Kidney (tissue), 14 donors: ENCODE results near the gene SERPINA4. TPM values are rescaled to one million over a fixed set of nuclear protein-coding genes. Genes with fewer than 3 reads are reported as not detected.
A peak's percentile ranks its signal among the peaks of the same experiment; 100 is the strongest.

Experiments
- DNase-seq, 5 donors: peaks; one replicate each; pipeline ENCODE4 v3.0.0-alpha.2; 2013 to 2020
- FAIRE-seq: peaks from 2 replicates; lab custom pipeline; 2012; peaks lifted over from hg19 to GRCh38; lab: Jason Lieb, UNC
- H3K27ac ChIP-seq, 2 donors: one replicate each; pipeline ENCODE4 v1.7.0; 2013; ENCODE audit warnings: low read depth in 2 of 2, low read length in 2 of 2, inconsistent platforms in 1 of 2
- H3K27me3 ChIP-seq: one replicate; pipeline ENCODE4 v1.7.1; 2013; ENCODE audit warnings: low read length, inconsistent platforms; ENCODE audit not compliant: control insufficient read depth, insufficient read depth
- H3K36me3 ChIP-seq, 3 donors: one replicate each; pipeline versions ENCODE4 v1.7.0 to v1.7.1; 2013; ENCODE audit warnings: low read length in 3 of 3, control low read depth in 1 of 3, inconsistent platforms in 1 of 3; ENCODE audit not compliant: insufficient read depth in 3 of 3, control insufficient read depth in 2 of 3
- H3K4me1 ChIP-seq, 3 donors: one replicate each; pipeline versions ENCODE4 v1.7.0 to v1.7.1; 2013; ENCODE audit warnings: low read length in 3 of 3, inconsistent platforms in 1 of 3, low read depth in 1 of 3; ENCODE audit not compliant: control insufficient read depth in 2 of 3, insufficient read depth in 2 of 3
- H3K4me3 ChIP-seq, 3 donors: one replicate each; pipeline versions ENCODE4 v1.7.0 to v1.8.1; 2013; ENCODE audit warnings: low read length in 3 of 3, control low read depth in 1 of 3, inconsistent platforms in 1 of 3
- H3K9ac ChIP-seq, 3 donors: one replicate each; pipeline versions ENCODE4 v1.7.0 to v1.7.1; 2013; ENCODE audit warnings: low read length in 3 of 3, control low read depth in 1 of 3, inconsistent platforms in 1 of 3
- H3K9me3 ChIP-seq, 3 donors: one replicate each; pipeline versions ENCODE4 v1.7.0 to v1.7.1; 2013; ENCODE audit warnings: low read length in 3 of 3, control low read depth in 1 of 3, inconsistent platforms in 1 of 3; ENCODE audit not compliant: control insufficient read depth in 2 of 3, insufficient read depth in 1 of 3
- CTCF ChIP-seq: IDR thresholded peaks from 3 replicates; pipeline ENCODE4 v1.5.1; 2012; ENCODE audit warnings: mild to moderate bottlenecking, moderate library complexity, borderline replicate concordance; ENCODE audit not compliant: insufficient read depth; ENCODE audit errors: extremely low read depth
- intact Hi-C: fragments of 100-400 bp; cut with DNase I; formaldehyde crosslinking; loops from one replicate; pipeline ENCODE4 v1.11.1; 2022
- polyA plus RNA-seq: library from polyadenylated mRNA; stranded (reverse); fragments of 350-450 nt; fragmentation: Illumina TruSeq; extraction: RNeasy Lipid Tissue Mini Kit (QIAGEN cat#74804); gene quantifications from one replicate; pipeline ENCODE4 v1.2.3, GENCODE V29; 2014; ENCODE audit warnings: low read depth, low replicate concordance; ENCODE audit not compliant: insufficient read depth
- total RNA-seq: library from RNA; stranded (reverse); fragmentation: NEBNext Ultra II Directional; extraction: Animal tissue kit (Norgen Biotek cat#: 25700); gene quantifications from one replicate; pipeline ENCODE4 v1.2.1, GENCODE V29; 2021
- donor health status: control.
- donor health status: control.
- donor health status: control.
- donor health status: control.
- donor health status: control.
- donor health status: DM: yes; HTN: yes; CAD: no.
- donor health status: Normal renal cell carcinoma (clear cell type).

The SERPINA4 gene
- total and polyA plus RNA-seq, 2 donors from 2014 or later = 6.1 to 28.3 TPM

GRCh38 chr14:94555991-94556390 lies 5.3 kb upstream of the SERPINA4 start:
- no peak for TF ChIP-seq CTCF
- no peak overlapping the region for H3K4me3 ChIP-seq
- H3K36me3 ChIP-seq = no peaks in the 10 kb centered on the region
- H3K4me1 ChIP-seq = no peaks in the 10 kb centered on the region
- peaks cover 0 to 8% (median 0%) of the 10 kb centered on the region in 3 donors for H3K9me3 ChIP-seq
- no peaks in the 10 kb centered on the region for H3K27me3 ChIP-seq
- DNase-seq = peak in 1 of 5 donors; percentile 9
- H3K9ac ChIP-seq = no peak overlapping the region
- intact Hi-C loops = no loop called here
- no peak overlapping the region for H3K27ac ChIP-seq
- no peak for FAIRE-seq

- intact Hi-C loops = no loop called here
- no peak for TF ChIP-seq CTCF
- DNase-seq (no peak), FAIRE-seq (no peak)
- no peak overlapping the region for H3K4me3 ChIP-seq
- H3K4me1 ChIP-seq = no peaks in the 10 kb centered on the region
- H3K9ac ChIP-seq = no peak overlapping the region
- H3K27ac ChIP-seq = no peak overlapping the region
- no peaks in the 10 kb centered on the region for H3K36me3 ChIP-seq
- H3K27me3 ChIP-seq = no peaks in the 10 kb centered on the region
- peaks cover 0 to 5% (median 0%) of the 10 kb centered on the region in 3 donors for H3K9me3 ChIP-seq
Observed at GRCh38 chr14:94557327-94557726, 3.9 kb upstream of the SERPINA4 start.

GRCh38 chr14:94558842-94559241 lies 2.4 kb upstream of the SERPINA4 start:
- no peak overlapping the region for H3K4me3 ChIP-seq
- intact Hi-C loops = no loop called here
- no peak overlapping the region for H3K9ac ChIP-seq
- no peaks in the 10 kb centered on the region for H3K27me3 ChIP-seq
- H3K36me3 ChIP-seq = no peaks in the 10 kb centered on the region
- FAIRE-seq (no peak), DNase-seq (no peak)
- no peaks in the 10 kb centered on the region for H3K4me1 ChIP-seq
- no peak for TF ChIP-seq CTCF
- H3K27ac ChIP-seq = no peak overlapping the region
- H3K9me3 ChIP-seq = peaks cover 0 to 5% (median 0%) of the 10 kb centered on the region in 3 donors
